Endometrial microvascular endothelial cells (primary cell): ENCODE measurements around the gene PADI4. TPM values are rescaled to one million over a fixed set of nuclear protein-coding genes. Genes with fewer than 3 reads are reported as not detected.

ENCODE experiments used
- in situ Hi-C: cut with HindIII; loops from 2 replicates; pipeline ENCODE4 v1.10.0; 2017; ENCODE audit warnings: low sequenced_read_pairs, low pct_unique_long_range_greater_than_20kb; ENCODE audit errors: inconsistent ontology term
- total RNA-seq: library from RNA; depleted of rRNA; stranded (reverse); fragments of >200 nt; gene quantifications from one replicate; pipeline ENCODE4 v1.2.3, GENCODE V29; 2015; ENCODE audit errors: inconsistent ontology term

PADI4 gene
- total RNA-seq, 1 donor from 2014 or later, result not detected

DNA sequence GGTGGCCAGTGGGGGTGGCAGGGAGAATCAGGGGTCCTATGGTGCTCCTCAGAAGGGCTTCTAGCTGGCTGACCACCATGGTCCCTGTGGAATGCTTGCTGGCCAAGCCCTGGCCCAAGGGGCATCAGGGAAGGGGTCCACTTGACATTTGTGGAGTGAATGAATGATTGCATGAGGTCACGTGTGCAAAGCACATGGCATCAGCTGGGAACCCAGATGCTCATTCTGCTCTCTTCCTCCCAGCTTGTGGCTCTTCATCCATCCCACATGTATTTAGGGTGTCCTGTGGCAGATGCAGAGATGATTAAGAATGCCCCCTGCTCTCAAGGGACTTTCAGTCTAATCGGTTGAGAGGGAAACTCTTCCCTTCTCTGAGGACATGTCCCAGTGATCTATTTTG lies 27.1 kb upstream of the PADI4 start:
- in situ Hi-C loops, result no loop called here

DNA sequence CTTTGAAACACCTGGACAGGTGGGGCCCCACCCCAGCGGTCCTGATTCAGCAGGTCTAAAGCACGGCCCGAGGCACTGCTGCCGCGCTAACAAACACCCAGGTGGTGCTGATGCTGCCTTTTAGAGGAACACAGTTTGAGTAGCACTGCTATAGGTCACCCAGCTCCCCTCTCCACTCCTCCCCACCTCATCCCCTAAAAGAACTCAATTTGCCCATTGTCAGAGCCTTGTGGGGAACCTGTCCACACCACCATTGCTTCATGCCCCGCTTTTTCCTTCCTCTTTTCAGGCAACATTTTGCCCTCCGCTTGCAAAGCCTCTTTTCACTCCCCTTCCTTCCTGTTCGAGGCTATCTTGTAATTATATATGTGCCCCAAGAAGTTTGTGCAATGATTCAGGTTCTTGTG lies 26.2 kb upstream of the PADI4 start:
- in situ Hi-C loops, result no loop called here

DNA sequence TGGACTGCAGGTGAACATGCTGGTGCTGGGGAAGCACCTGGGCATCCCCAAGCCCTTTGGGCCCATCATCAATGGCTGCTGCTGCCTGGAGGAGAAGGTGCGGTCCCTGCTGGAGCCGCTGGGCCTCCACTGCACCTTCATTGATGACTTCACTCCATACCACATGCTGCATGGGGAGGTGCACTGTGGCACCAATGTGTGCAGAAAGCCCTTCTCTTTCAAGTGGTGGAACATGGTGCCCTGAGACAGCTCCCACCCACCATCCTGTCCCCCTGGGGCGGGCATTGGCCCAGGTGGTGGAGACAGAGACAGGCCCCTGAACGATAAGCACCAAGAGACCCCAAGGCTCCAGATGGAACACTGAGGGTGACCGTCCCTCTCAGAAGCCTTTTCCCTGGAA lies 25.2 kb upstream of the PADI4 start:
- in situ Hi-C loops, result no loop called here

DNA sequence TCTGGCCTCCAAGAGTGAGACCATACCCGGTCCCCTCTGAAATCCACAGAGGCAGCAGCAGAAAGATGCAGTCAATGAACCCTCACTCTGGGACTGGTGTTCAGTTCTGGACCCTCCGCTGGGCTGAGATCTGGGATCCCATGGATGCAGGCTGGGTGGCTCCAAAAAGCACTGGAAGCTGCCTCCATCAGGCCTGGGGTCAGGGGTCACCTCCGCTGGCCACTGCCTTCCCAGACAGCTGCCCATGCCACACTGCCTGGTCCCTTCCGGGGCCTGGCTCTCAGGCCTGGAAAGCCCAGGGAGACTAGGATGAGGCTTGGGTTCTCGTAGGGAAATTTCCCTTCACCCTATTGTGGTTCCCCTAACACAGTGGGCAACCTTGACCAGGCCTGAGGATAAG lies 21.4 kb upstream of the PADI4 start:
- in situ Hi-C loops, result no loop called here

DNA sequence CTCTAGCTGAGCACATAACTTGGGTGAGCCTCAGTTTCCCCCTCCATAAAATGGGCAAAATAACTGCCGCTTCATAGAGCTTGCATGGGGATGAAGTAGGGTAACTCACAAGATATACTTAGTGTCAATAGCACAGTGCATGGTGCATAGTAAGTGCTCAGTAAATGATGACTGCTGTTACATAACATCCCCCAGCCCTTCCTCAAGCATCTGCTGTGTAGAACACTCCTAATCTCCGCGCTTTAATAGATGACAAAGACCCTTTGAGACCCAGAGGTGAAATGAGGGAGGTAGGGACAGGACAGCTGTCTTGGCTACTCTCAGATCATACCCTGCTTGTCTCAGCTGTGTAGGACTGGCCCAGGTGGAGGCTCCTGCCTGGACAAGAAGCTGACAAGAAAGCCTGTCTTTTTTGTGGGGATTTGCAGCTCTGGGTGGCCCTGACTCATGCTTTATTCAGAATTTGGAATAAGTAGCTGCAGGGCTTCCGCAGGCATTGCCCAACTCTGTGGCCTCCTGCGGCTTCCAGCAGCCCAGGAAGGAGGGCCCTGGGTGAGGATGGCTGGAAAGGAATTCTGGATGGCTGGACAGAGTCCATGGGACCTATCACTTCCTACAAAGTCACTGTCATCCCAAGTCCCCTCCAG lies 20.7 kb upstream of the PADI4 start:
- in situ Hi-C loops, result no loop called here

DNA sequence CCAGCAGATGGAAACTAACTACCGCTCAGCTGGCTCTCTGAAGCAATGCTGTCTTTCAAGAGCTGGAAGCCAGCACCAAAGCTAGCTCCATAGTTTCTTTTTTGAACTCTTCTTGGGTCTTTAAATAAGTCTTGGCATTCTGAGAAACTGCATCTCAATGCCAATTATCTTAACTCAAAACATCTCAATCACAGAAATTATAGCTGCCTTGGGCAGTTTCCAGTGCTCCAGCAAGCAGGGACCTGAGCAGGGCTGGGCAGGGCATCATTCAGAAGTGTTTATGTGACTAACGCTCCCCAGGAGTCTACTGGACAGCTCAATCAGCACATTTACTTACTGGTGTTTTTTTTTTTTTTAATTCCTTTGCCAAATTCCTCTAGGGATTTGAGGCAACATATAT lies 18.3 kb upstream of the PADI4 start:
- in situ Hi-C loops, result no loop called here

DNA sequence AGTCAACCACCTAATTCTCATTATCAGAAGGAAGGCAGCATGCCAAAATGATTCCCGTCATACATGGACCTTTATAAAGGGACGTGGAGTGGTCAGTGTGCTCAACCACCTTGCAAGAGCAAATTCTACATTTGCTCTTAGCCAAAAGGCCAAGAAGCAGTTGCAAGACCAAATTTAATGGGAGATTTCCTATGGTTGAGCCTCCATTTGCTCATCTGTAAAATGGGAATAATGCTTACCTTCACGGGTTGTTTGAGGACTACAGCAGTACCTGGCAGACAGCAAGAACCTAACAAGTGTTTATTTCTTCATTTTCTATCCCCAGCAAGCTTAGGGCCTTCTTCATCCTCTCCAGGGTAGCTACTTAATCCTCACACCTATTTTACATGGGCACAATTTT lies 17.4 kb upstream of the PADI4 start:
- in situ Hi-C loops, result no loop called here

DNA sequence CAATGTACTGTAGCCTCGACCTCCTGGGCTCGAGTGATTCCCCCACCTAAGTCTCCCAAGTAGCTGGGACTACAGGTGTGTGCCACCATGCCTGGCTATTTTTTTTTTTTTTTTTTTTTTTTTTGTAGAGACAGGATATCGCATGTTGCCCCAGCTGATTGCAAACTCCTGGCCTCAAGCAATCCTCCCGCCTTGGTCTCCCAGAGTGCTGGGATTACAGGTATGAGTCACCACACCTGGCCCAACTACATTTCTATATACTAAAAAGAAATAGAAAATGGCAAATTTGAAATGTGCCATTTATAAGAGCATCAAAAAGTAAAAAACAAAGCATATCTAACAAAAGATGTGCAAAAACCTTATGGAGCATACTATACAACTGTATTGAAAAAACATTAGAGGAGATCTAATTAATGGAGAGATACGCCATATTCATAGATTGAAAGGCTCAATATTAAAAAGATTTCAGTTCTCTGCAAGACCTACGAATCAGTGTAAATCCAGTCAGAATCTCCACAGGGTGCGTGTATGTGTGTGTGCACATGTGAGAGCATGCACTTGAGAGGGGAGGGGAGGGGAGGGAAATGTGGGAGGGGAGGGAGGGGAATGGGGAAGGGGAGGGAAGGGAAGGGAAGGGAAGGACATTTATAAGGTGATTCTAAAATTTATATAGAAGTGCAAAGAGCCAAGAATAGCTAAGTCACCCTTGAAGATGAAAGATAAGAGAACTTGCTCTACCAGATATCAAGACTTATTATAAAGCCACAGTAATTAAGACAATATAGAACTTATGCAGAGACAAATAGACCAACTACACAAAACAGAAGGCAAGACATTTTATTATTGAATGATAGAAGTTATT lies 15.5 kb upstream of the PADI4 start:
- in situ Hi-C loops, result no loop called here

DNA sequence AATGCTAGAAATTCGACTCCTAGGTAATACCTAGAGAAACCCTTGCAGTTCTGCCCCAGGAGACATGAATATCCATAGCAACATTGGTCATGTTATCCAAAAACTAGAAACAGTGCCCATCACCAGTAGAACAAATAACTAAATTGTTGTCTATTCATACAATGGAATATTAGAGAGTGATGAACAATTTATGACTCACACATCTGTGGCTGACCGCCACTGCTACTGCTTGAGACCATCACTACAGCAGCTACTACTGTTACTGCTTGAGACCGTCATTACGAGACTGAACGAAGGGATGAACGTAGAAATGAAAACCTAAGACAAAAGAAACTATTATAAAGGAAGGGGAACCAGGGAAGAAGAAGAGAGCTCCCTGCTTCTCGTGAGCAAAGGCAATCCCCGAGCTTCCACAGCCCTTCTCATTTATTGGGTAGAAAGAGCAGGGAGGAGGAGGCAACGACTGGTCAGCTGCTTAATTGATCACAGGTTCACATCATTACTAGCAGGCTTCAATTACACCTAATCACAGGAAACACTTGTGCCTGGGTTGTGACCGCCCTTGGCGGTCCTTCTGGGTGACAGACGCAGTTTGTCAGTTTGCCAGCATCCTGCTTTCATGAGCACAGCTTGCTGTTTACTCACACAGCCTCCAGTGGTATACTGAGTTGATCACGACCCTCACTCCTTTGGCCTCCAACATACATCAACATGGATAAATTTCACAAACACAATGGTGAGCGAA lies 14.1 kb upstream of the PADI4 start:
- in situ Hi-C loops, result no loop called here

DNA sequence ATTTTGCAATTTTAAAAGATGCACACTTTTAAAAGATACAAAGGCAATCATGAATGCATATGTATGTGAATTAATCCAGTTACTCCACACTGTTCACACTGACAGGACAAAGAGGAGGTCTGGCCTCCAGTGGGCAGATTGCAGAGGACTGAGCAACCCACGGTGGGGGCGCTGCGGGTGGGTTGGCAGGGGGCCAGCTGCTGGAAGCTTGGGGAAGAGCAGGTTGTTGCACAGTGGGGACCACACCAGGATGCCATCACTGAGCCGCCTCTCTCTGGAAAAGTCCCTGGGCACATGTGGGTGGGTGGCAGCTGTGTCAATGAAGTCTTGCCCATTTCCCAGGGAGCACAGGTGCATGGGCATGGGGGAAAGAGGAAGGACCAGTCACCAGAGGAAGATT lies 12.7 kb upstream of the PADI4 start:
- in situ Hi-C loops, result no loop called here

DNA sequence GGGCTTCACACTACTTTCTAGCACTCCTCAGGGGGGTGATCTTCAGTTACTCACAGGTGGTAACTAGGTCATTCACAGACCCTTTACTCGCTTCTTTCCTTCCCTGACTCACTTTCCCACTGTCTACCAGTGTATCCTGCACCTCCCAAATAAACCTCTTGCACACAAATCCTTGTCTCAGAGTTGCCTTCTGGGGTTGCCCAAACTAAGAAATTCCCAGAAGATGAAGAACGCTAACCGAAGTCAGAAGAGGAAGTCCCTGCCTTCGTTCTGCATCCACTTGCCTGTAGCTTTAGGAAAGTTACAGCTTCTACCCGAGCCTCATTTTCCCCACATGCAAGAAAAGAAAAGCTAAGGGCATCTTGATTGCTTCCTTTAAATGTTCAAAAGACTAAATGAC lies 11.9 kb upstream of the PADI4 start:
- in situ Hi-C loops, result no loop called here

DNA sequence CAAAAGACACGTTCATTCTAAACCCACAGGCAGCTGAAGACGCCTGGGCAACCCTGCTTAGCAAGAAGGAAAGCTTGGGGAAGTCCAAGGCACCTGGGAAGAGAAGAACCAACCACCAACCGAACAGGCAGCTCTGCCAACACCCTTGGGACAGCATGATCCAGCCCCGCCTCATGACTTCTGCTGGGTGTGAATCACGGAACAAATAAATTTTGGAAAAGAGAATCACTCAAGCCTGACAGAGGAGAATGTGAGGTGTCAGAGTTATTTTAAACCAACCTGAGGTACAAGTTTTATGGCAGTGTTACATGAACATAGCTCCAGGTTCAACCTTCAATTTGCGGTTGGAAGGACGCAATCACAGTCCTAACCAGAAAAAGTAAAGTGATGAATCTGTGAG lies 10.0 kb upstream of the PADI4 start:
- in situ Hi-C loops, result no loop called here

DNA sequence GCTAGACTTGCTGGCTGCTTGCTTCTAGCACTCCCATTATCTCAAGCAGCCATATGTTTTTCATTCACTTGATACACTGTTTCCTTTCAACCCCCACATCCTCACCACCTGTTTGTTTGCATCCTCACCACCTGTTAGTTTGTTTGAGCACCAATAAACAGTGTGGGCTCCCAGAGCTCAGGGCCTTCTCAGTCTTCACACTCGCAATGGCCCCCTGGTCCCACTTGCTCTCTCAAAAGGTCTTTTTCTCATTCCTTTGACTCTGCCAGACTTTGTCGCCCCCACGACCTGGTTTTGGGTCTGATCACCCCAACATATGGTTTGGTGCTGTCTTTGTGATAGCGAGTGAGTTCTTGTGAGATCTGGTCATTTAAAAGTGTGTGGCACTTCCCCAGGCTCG lies 6.2 kb upstream of the PADI4 start:
- in situ Hi-C loops, result no loop called here

DNA sequence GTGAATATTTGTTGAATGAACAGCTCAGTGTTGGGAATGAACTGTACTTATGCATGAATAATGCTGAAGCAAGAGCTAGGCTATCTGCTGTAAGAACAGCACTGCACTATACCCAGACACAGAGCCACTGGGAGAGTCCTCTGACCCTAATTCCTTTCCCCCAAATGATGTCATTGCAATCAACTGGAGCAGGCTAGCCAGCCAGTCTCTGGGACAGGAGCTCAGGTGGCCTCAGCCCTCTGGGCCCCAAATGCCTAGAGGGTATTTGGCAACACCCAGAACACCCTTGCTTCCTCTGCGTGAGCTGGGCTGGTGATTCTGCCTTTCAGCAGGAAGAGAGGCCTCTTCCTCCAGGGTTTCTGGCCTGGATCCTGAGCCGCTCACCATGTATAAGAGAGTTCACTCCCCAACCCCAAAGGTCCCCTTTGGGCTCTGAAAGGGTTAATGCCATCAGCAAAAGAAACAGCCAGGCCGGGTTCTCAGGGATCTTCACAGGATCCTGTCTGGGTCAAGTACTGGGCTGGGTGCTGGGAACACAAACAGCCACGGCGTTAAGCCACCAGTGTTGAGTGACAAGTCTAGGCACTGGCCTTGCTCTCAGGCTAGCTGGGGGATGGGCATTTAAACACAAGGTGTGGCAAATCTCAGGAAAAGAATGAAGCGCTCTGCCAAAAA lies 3.7 kb upstream of the PADI4 start:
- in situ Hi-C loops, result no loop called here

DNA sequence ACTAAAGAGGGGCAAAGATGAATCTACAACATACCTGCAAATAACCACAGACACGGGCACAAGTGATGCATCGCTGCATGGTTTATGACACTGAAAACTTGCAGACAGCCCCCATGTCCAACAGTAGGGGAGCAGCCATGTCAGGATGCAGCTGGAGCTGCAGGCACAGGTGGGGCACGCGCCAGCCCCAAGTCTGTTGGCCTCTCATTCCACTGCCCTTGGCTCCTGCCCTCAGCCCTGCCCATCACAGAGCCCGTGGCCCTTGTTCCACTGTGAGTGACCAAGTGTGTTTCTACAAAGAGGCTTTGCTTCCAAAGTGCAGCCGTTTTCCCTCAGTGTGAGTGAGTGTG lies 3.2 kb upstream of the PADI4 start:
- in situ Hi-C loops, result no loop called here

DNA sequence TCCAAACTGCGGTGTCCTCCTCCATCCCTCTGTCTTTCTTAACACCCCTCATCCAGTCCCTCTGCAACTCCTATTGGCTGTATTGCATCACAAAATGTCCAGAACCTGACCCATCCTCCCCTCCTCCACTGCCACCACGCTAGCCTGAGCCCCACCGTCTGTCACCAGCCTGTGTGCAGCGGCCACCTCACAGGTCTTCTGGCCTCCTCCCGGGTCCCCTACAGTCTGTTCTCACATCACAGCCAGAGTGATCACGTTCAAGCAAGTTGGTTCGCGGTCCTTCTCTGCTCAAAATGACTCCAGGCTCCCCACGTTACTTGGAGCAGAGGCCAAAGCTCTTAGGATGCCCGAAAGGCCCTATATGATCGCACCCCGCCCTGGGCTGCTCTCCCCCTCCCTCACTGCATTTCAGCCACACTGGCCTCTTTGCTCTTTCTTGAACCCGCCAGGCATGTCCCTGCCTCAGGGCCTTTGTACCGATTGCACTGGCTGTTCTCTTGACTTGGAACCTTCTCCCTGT lies 2.4 kb upstream of the PADI4 start:
- in situ Hi-C loops, result no loop called here

DNA sequence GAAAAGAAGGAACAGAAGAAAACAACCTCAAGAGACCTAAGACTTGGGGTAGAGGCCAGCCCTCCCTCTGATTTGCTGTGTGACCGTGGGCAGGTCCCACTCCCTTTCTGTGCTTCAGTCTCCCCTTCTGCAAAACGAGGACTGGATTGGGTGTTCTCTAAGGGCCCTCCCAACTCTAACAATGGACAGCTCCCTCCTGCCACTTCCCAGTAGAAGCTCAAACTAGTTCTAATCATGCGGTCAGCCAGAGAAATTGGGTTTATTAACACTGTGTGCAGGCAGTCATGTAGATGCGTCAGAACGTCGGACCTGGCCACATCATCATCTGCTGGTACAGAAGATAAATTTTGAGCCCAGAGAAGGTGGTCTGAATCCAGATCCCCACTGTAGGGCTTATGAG lies 1.6 kb upstream of the PADI4 start:
- in situ Hi-C loops, result no loop called here

DNA sequence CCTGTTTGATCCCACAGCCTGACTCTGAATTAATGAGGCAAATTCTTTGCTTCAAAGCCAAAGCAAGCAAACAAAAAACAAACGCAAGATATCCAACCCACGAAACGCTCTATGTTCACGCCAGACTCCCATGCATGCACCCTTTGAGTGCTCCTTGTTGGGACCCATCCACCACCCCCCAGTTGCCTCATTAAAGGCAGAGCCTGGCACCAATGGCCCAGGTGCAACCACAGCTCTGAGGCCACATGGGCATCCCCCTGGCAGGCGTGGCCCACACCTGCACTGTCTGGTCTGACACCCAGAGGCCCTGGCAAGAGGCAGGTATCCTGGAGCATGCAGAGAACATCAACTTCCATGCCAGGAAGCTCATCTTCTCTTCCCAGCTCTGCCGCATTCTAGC lies 1.1 kb upstream of the PADI4 start:
- in situ Hi-C loops, result no loop called here

DNA sequence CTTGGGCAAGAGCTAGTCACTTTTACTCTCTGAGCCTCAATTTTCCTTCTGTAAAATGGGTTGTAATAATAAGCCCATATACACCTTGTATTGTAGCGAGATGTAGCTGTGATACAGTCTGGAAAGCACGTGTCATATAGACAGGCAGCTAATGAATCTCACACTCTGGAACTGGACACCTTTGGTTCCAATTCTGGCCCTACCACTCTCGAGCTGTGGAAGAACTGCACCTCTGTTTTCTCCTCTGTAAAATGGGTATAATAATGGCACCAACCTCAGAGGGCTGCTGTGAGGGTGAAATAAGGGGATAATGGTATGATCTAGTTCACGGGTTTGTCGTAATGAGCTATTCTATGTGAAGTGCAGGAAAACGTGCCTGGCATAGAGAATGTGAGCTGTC lies 668 bp upstream of the PADI4 start:
- in situ Hi-C loops, result no loop called here
